Spinal cord (tissue), 10 donors: Measurements from ENCODE around the gene NAP1L4. TPM values are rescaled to one million over a fixed set of nuclear protein-coding genes. Genes with fewer than 3 reads are reported as not detected.

Source experiments
- DNase-seq, 6 donors: peaks; one replicate each; pipeline versions ENCODE4 v3.0.0 to v3.0.0-alpha.2; 2013 to 2015; ENCODE audit warnings: low spot score in 6 of 6, low read depth in 4 of 6
- H3K27ac ChIP-seq: one replicate; pipeline ENCODE4 v1.5.1; 2013; ENCODE audit warnings: low read depth, low read length, control low read depth
- H3K27me3 ChIP-seq: one replicate; pipeline ENCODE4 v1.6.1; 2013; ENCODE audit warnings: low read length; ENCODE audit not compliant: control insufficient read depth, insufficient read depth
- H3K36me3 ChIP-seq: one replicate; pipeline ENCODE4 v1.6.1; 2013; ENCODE audit warnings: low read length; ENCODE audit not compliant: control insufficient read depth, insufficient read depth
- H3K4me1 ChIP-seq: one replicate; pipeline ENCODE4 v1.6.1; 2013; ENCODE audit warnings: low read length; ENCODE audit not compliant: control insufficient read depth, insufficient read depth
- H3K4me3 ChIP-seq: one replicate; pipeline ENCODE4 v1.5.1; 2013; ENCODE audit warnings: low read depth, low read length, control low read depth
- H3K9me3 ChIP-seq: one replicate; pipeline ENCODE4 v1.6.1; 2013; ENCODE audit warnings: low read length; ENCODE audit not compliant: control insufficient read depth, insufficient read depth
- WGBS: methylation state at CpG from one replicate; pipeline ENCODE4 v1.1.5; 2013; ENCODE audit warnings: missing lambda C conversion rate; ENCODE audit not compliant: insufficient coverage; 5-methylcytosine and 5-hydroxymethylcytosine counted together
- polyA plus RNA-seq, 2 donors: library from polyadenylated mRNA; unstranded; fragments of 120-200 nt; gene quantifications; one replicate each; pipeline ENCODE4 v1.2.1, GENCODE V29; 2013; ENCODE audit not compliant: insufficient read length in 2 of 2
- total RNA-seq, 2 donors: library from RNA; depleted of rRNA in 1 of 2; stranded (reverse); fragments of 120-200 nt in 1 of 2; fragments of >200 nt in 1 of 2; gene quantifications; one replicate each; pipeline versions ENCODE4 v1.2.3 to v1.2.4, GENCODE V29; 2013 to 2014
- donor health status: healthy.

NAP1L4 gene
- total and polyA plus RNA-seq, 4 donors, result 148 to 191 (median 177) TPM

GRCh38 chr11:2927121-2927800 lies 64.9 kb downstream of the NAP1L4 start:
- Histone ChIP-seq H3K9me3 (no peaks in the 10 kb centered on the region), H3K27me3 (peaks cover 47% of the 10 kb centered on the region), H3K4me3 (no peak overlapping the region), H3K4me1 (peaks cover 29% of the 10 kb centered on the region), H3K27ac (no peak overlapping the region), H3K36me3 (no peaks in the 10 kb centered on the region)
- no peak for DNase-seq
- WGBS, result 83% methylated on average over 10 of the region's 12 CpGs

- WGBS, result 85% methylated on average over 8 of the region's 11 CpGs
- Histone ChIP-seq H3K4me3 (no peak overlapping the region), H3K27ac (no peak overlapping the region)
These were observed 65.5 kb downstream of the NAP1L4 start for GRCh38 chr11:2926611-2927051.

DNA sequence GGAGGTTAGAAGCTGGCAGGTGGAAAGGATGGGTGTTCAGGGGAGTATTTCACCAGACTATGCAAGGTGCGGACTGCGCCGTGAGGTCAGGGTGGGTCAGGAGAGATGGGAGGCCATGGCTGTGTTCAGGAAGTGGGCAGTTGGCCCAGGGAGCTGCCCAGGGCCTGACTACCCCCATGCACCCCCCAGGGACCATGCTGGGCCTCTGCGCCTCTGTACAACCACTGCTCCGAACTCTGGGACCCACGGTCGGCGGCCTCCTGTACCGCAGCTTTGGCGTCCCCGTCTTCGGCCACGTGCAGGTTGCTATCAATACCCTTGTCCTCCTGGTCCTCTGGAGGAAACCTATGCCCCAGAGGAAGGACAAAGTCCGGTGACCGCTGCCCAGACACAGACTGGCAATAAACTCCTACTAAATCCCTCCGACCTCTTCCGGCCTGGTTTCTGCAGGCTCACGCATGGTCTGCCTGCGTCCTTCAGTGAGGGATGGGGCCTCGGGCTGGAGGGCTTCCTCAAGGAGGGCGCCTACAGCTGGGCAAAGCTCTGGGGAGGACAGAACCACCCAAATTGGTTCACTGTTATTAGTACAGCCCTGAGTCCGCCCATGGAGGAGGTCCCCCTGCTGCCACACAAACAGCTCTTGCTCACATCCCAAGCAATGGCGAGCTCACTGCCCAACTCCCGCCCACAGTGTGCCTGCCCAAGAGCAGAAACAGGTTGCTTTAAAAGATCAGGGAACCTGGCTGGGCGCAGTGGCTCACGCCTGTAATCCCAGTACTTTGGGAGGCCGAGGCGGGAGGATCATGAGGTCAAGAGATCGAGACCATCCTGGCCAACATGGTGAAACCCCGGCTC lies 67.1 kb downstream of the NAP1L4 start:
- Histone ChIP-seq H3K27me3 (peaks cover 29% of the 10 kb centered on the region), H3K27ac (no peak overlapping the region)

More at GRCh38 chr11:2926611-2927051, 65.5 kb downstream of the NAP1L4 start:
- peaks cover 45% of the 10 kb centered on the region for H3K27me3 ChIP-seq
- H3K4me1 ChIP-seq, result peaks cover 29% of the 10 kb centered on the region
- H3K9me3 ChIP-seq, result no peaks in the 10 kb centered on the region
- H3K36me3 ChIP-seq, result no peaks in the 10 kb centered on the region
- DNase-seq, result no peak

DNA sequence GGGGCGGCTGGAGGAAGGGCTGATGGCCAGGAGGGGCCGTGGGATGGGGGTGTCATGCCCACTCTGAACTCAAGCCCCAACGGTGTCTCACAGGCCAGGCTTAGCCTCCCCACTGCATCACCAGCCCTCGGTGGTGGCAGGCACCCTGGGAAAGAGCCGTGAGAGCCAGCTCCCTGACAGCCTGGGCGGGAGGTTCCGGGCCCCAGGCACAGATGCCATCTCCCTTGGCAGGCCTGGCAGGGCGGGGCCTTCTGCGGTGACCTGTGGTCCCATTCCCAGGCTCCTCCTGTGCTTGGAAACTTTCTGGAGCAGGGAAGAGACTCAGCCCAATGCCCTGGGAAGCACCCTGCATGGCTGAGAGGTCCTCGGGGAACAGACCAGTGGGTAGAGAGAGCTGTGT lies 67.7 kb downstream of the NAP1L4 start:
- WGBS, result 82% methylated on average over 9 of the region's 10 CpGs
- peaks cover 23% of the 10 kb centered on the region for H3K27me3 ChIP-seq
- no peak overlapping the region for H3K4me3 ChIP-seq

More for the DNA sequence above, 67.1 kb downstream of the NAP1L4 start:
- 90% methylated on average over 28 of the region's 30 CpGs for WGBS
- H3K4me3 ChIP-seq, result no peak overlapping the region
- H3K9me3 ChIP-seq, result no peaks in the 10 kb centered on the region
- H3K36me3 ChIP-seq, result no peaks in the 10 kb centered on the region
- DNase-seq, result no peak
- peaks cover 16% of the 10 kb centered on the region for H3K4me1 ChIP-seq

DNA sequence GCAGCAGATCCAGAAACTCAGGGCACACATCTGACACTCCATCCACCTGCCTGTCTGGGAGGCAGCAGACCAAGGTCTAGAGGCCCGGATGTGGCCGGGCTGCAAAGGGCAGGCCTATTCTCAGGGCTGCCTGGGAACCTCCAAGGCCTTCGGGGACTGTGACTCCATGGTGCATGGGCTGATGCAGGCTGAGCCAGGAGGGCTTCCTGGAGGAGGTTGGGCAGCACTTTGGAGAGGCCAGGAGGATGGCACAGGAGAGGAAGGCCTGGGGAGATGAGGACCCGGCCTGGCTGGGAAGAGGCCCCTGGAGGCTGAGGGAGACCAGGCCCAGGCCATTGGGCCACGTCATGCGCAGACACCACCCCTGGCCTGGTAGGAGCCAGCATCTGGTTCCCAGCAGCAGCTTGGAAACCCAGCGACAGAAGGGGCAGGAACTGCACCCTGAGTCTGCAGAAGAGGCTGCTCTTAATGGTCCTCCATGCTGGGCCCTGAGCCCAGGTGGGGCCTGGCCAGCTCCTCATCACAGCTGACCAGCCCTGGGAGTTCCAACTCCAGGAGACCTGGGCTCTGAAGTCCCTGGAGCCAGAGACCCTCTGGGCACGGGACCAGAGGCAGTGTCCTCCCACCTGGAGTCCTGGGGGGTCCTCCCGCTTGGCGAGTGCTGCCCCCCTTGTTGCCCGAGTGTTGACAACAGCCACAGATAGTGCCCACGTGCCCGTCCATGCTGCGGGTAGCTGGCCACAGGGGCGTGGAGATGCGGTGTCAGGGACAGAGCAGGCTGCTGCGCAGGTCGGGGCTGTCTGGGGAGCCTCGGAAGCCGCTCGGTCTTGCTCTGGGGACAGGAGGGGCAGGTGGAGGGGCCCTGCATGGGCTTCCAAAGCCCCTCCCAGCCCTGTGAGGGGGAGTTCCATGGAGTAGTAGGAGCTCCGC lies 68.4 kb downstream of the NAP1L4 start:
- 83% methylated on average over 22 of the region's 22 CpGs for WGBS
- no peak for DNase-seq
- H3K27me3 ChIP-seq, result peaks cover 18% of the 10 kb centered on the region
- H3K27ac ChIP-seq, result no peak overlapping the region
- no peaks in the 10 kb centered on the region for H3K9me3 ChIP-seq
- H3K36me3 ChIP-seq, result no peaks in the 10 kb centered on the region
- no peak overlapping the region for H3K4me3 ChIP-seq
- peaks cover 7% of the 10 kb centered on the region for H3K4me1 ChIP-seq

More for the DNA sequence above, 67.7 kb downstream of the NAP1L4 start:
- Histone ChIP-seq H3K9me3 (no peaks in the 10 kb centered on the region), H3K4me1 (peaks cover 10% of the 10 kb centered on the region), H3K36me3 (no peaks in the 10 kb centered on the region), H3K27ac (no peak overlapping the region)
- no peak for DNase-seq

GRCh38 chr11:2922655-2923054 lies 69.5 kb downstream of the NAP1L4 start:
- H3K27ac ChIP-seq, result no peak overlapping the region
- no peak for DNase-seq
- WGBS, result 73% methylated on average over 1 of the region's 3 CpGs
- peaks cover 7% of the 10 kb centered on the region for H3K27me3 ChIP-seq
- no peak overlapping the region for H3K4me3 ChIP-seq
- H3K36me3 ChIP-seq, result no peaks in the 10 kb centered on the region
- no peaks in the 10 kb centered on the region for H3K9me3 ChIP-seq
- H3K4me1 ChIP-seq, result no peaks in the 10 kb centered on the region

GRCh38 chr11:2921742-2922493 lies 70.2 kb downstream of the NAP1L4 start:
- DNase-seq, result no peak
- Histone ChIP-seq H3K9me3 (no peaks in the 10 kb centered on the region), H3K27ac (no peak overlapping the region), H3K36me3 (no peaks in the 10 kb centered on the region), H3K4me1 (no peaks in the 10 kb centered on the region), H3K4me3 (no peak overlapping the region), H3K27me3 (no peaks in the 10 kb centered on the region)
- 89% methylated on average over 27 of the region's 29 CpGs for WGBS

DNA sequence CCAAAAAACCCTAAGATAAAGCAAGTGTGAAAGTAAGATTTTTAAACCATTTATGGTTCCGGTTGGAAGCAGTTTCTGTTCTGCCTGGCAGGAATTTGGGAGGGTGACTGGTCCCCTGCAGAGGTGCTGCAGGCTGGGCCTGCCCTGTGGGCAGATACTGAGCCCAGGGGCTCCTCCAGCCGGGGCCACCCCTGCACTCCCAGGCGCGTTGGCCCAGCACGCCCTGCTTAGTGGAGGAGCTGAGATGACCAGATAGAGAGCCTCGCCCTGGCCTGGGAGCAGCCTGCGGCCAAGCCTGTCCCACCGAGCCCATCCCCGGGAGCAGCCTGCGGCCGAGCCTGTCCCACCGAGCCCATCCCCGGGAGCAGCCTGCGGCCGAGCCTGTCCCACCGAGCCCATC lies 70.9 kb downstream of the NAP1L4 start:
- Histone ChIP-seq H3K4me1 (no peaks in the 10 kb centered on the region), H3K9me3 (no peaks in the 10 kb centered on the region), H3K27me3 (no peaks in the 10 kb centered on the region), H3K36me3 (no peaks in the 10 kb centered on the region), H3K27ac (no peak overlapping the region), H3K4me3 (no peak overlapping the region)
- no peak for DNase-seq
- WGBS, result 90% methylated on average over 5 of the region's 16 CpGs

DNA sequence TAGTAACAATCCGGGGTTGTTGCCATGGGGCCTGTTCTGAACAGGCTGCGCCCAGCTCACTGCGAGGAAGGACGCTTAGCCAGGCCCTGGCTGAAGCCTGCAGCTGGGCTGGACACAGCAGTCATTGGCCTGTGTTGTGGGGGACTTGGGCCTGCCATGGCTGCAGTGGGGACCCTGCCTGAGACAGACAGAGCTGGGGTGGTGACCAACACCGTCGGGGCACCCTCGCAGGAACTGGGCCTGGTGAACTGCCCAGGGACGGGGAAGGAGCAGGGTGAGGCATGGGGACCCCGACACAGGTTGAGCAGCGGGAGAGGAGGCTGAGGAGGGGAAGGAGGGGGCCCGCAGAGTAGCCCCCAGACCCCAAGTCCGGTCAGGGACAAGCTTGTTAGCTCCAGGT lies 71.8 kb downstream of the NAP1L4 start:
- WGBS, result 90% methylated on average over 11 of the region's 12 CpGs
- Histone ChIP-seq H3K4me3 (no peak overlapping the region), H3K36me3 (no peaks in the 10 kb centered on the region), H3K27ac (no peak overlapping the region), H3K4me1 (no peaks in the 10 kb centered on the region), H3K9me3 (no peaks in the 10 kb centered on the region), H3K27me3 (no peaks in the 10 kb centered on the region)
- no peak for DNase-seq
